Upper lobe of left lung (tissue), 6 donors: Measurements from ENCODE around the gene BEST3. TPM values are rescaled to one million over a fixed set of nuclear protein-coding genes. Genes with fewer than 3 reads are reported as not detected.

Experiments used
- ATAC-seq, 2 donors: fragments of 200-7000 bp; cut with Tn5 transposase; one replicate each; pipeline ENCODE4 v1.9.1; 2022; ENCODE audit warnings: mild to moderate bottlenecking in 2 of 2, moderate library complexity in 2 of 2; ENCODE audit not compliant: low FRiP score in 2 of 2
- DNase-seq, 2 donors: peaks; one replicate each; pipeline ENCODE4 v3.0.0-alpha.2; 2019 to 2020
- H3K27ac ChIP-seq, 4 donors: fragments of 200-600 bp; sonication (generic); one replicate each; pipeline ENCODE4 v1.5.1; 2016 to 2019
- H3K27me3 ChIP-seq, 4 donors: fragments of 200-600 bp; sonication (generic); one replicate each; pipeline ENCODE4 v1.5.1; 2017 to 2019
- H3K36me3 ChIP-seq, 4 donors: fragments of 200-600 bp; sonication (generic); one replicate each; pipeline ENCODE4 v1.5.1; 2016 to 2019
- H3K4me1 ChIP-seq, 4 donors: fragments of 200-600 bp; sonication (generic); one replicate each; pipeline ENCODE4 v1.5.1; 2018 to 2019
- H3K4me3 ChIP-seq, 4 donors: fragments of 200-600 bp; sonication (generic); one replicate each; pipeline ENCODE4 v1.5.1; 2017 to 2019; ENCODE audit warnings: mild to moderate bottlenecking in 2 of 4, moderate library complexity in 1 of 4
- H3K9me3 ChIP-seq, 4 donors: fragments of 200-600 bp; sonication (generic); one replicate each; pipeline ENCODE4 v1.5.1; 2018 to 2019
- EP300 ChIP-seq, 4 donors: sonication (generic); formaldehyde crosslinking; IDR thresholded peaks; one replicate each; pipeline ENCODE4 v1.5.1; 2017; ENCODE audit warnings: antibody characterized with exemption in 4 of 4, control low read depth in 2 of 4
- POLR2A ChIP-seq, 4 donors: fragments of 450-650 bp; IDR thresholded peaks; one replicate each; pipeline ENCODE4 v1.5.1; 2016 to 2017; ENCODE audit warnings: antibody characterized with exemption in 4 of 4, mild to moderate bottlenecking in 2 of 4
- POLR2AphosphoS5 ChIP-seq, 2 donors: sonication (generic); formaldehyde crosslinking; IDR thresholded peaks; one replicate each; pipeline ENCODE4 v1.5.1; 2017; ENCODE audit warnings: antibody characterized with exemption in 2 of 2
- WGBS, 2 donors: methylation state at CpG; one replicate each; pipeline ENCODE4 v1.1.5; 2017 to 2018; 5-methylcytosine and 5-hydroxymethylcytosine counted together
- total RNA-seq, 6 donors: library from RNA; depleted of rRNA in 4 of 6; stranded (reverse); fragments of >200 nt in 4 of 6; gene quantifications; one replicate each; pipeline versions ENCODE4 v1.1.0 to v1.2.1, GENCODE V29; 2016 to 2021
- TF ChIP-seq, protein P1 (sequence below), 6 experiments: fragments of 450-650 bp in 4 of 6; fragments of 200-600 bp in 2 of 6; sonication (generic) in 2 of 6; IDR thresholded peaks; one replicate each; pipeline ENCODE4 v1.5.1; 2016 to 2019; ENCODE audit warnings: antibody characterized with exemption in 6 of 6
- donor health status: DM: no; HTN: no; CAD: no; lungs with moderate emphysema.
- donor health status: DM: no; HTN: yes; CAD: no; lungs with severe emphysema.

Gene BEST3
- total RNA-seq, result not detected

DNA sequence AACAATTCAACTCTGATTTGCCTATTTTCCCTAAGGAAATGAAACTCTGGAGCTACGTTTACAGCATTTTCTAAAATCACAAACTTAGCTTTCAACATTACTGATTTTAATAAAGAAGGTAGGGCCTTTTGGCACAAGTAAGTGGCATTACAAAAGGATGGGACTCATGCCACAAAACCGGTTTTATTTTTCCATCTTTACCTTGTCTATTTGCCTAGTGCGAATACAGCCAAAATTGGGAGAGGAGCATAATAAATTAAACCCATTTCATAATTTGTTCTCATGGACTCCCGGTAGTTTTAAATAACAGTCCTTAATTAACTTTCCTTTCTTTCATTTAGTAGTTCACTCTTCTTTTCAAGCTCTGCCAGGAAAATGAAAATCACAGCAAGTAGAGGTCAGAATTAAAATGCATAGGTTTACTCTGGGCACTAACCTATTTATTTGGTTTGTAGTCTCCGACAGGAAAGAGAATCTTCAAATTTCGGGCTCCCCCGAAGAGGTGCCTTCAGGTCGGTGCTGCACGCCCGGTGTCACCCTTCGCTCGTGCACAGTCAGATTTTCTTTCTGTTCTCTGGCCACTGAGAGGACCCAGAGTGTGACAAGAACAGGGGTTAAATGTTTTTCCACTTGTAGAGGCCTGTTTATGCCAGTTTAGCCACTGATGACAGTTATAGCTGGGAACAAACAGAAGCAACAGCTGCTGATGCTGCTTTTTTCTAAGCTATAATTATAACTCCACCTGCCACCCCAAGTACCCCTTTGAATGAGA lies at the start of gene BEST3:
Gene BEST3, minus strand, starts transcription at position 535 of the 772 bp plus-strand sequence. CDS start 1,505 bp downstream, outside the sequence.
- no peak for ATAC-seq
- TF ChIP-seq POLR2A (IDR thresholded peaks at IDR 0.05), result no peak
- no peak for TF ChIP-seq POLR2AphosphoS5 (IDR thresholded peaks at IDR 0.05)
- TF ChIP-seq EP300 (IDR thresholded peaks at IDR 0.05), result no peak
- TF ChIP-seq, protein P1, sequence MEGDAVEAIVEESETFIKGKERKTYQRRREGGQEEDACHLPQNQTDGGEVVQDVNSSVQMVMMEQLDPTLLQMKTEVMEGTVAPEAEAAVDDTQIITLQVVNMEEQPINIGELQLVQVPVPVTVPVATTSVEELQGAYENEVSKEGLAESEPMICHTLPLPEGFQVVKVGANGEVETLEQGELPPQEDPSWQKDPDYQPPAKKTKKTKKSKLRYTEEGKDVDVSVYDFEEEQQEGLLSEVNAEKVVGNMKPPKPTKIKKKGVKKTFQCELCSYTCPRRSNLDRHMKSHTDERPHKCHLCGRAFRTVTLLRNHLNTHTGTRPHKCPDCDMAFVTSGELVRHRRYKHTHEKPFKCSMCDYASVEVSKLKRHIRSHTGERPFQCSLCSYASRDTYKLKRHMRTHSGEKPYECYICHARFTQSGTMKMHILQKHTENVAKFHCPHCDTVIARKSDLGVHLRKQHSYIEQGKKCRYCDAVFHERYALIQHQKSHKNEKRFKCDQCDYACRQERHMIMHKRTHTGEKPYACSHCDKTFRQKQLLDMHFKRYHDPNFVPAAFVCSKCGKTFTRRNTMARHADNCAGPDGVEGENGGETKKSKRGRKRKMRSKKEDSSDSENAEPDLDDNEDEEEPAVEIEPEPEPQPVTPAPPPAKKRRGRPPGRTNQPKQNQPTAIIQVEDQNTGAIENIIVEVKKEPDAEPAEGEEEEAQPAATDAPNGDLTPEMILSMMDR (IDR thresholded peaks at IDR 0.05), result no peak
- DNase-seq, result peak in 1 of 2 donors; percentile 28
- Histone ChIP-seq H3K27ac (no peak within 1 kb of the TSS), H3K27me3 (no peaks in the 10 kb centered on the region), H3K36me3 (no peaks in the 10 kb centered on the region), H3K4me3 (no peak within 1 kb of the TSS), H3K9me3 (no peaks in the 10 kb centered on the region), H3K4me1 (no peaks in the 10 kb centered on the region)
- 74 to 81% methylated on average over 12 of the region's 12 CpGs for WGBS, 2 donors

- no peaks in the 10 kb centered on the region for H3K36me3 ChIP-seq
- H3K9me3 ChIP-seq, result no peaks in the 10 kb centered on the region
- ATAC-seq, result no peak
- no peak overlapping the region for H3K27ac ChIP-seq
- H3K4me1 ChIP-seq, result peaks cover 0 to 10% (median 8%) of the 10 kb centered on the region in 4 donors
- H3K27me3 ChIP-seq, result no peaks in the 10 kb centered on the region
- no peak for DNase-seq
- WGBS, 2 donors, result 82 to 96% methylated on average over 4 of the region's 4 CpGs
- H3K4me3 ChIP-seq, result no peak overlapping the region
- TF ChIP-seq, protein P1 (IDR thresholded peaks at IDR 0.05), result no peak
- TF ChIP-seq POLR2AphosphoS5 (IDR thresholded peaks at IDR 0.05) (no peak), EP300 (IDR thresholded peaks at IDR 0.05) (no peak), POLR2A (IDR thresholded peaks at IDR 0.05) (no peak)
Measured at GRCh38 chr12:69744109-69744508, 45.0 kb upstream of the BEST3 start.

- peaks cover 0 to 16% (median 9%) of the 10 kb centered on the region in 4 donors for H3K4me1 ChIP-seq
- peak overlapping the region; percentile 73 to 98 (median 92) for H3K4me3 ChIP-seq
- peak; percentile 64 to 66 for ATAC-seq
- 1 to 2% methylated on average over 24 to 33 of the region's 66 CpGs for WGBS, 2 donors
- no peaks in the 10 kb centered on the region for H3K36me3 ChIP-seq
- H3K27ac ChIP-seq, result peak overlapping the region; percentile 78 to 91 (median 86)
- DNase-seq, result peak; percentile 49 to 93
- no peaks in the 10 kb centered on the region for H3K27me3 ChIP-seq
- no peaks in the 10 kb centered on the region for H3K9me3 ChIP-seq
- TF ChIP-seq POLR2A (IDR thresholded peaks at IDR 0.05) (peak in 2 of 4 donors; percentile 13 to 40), POLR2AphosphoS5 (IDR thresholded peaks at IDR 0.05) (peak in 1 of 2 donors; percentile 39), EP300 (IDR thresholded peaks at IDR 0.05) (no peak)
- TF ChIP-seq, protein P1 (IDR thresholded peaks at IDR 0.05), result no peak
Measured at GRCh38 chr12:69739287-69740191, 40.4 kb upstream of the BEST3 start.

- DNase-seq (peak; percentile 90 to 99), ATAC-seq (peak; percentile 97)
- no peaks in the 10 kb centered on the region for H3K27me3 ChIP-seq
- 1 to 4% methylated on average over 20 to 37 of the region's 110 CpGs for WGBS, 2 donors
- no peaks in the 10 kb centered on the region for H3K36me3 ChIP-seq
- TF ChIP-seq EP300 (IDR thresholded peaks at IDR 0.05) (no peak), POLR2A (IDR thresholded peaks at IDR 0.05) (peak in 2 of 4 donors; percentile 49 to 76), POLR2AphosphoS5 (IDR thresholded peaks at IDR 0.05) (peak; percentile 62 to 68)
- TF ChIP-seq, protein P1 (IDR thresholded peaks at IDR 0.05), result peak; percentile 47 to 86 (median 66)
- no peaks in the 10 kb centered on the region for H3K9me3 ChIP-seq
- H3K4me3 ChIP-seq, result peak within 1 kb of the TSS; percentile 73 to 98 (median 92)
- H3K4me1 ChIP-seq, result peaks cover 0 to 16% (median 9%) of the 10 kb centered on the region in 4 donors
- H3K27ac ChIP-seq, result peak within 1 kb of the TSS; percentile 78 to 91 (median 86)
Measured at GRCh38 chr12:69738351-69739286, 39.5 kb upstream of the BEST3 start, which contains the start of gene RAB3IP. TSS of gene RAB3IP (plus strand) at chr12:69738860. CDS start at chr12:69755409, 16,549 bp downstream.
